ENCODE results near the gene KYAT1. TPM values are rescaled to one million over a fixed set of nuclear protein-coding genes. Genes with fewer than 3 reads are reported as not detected.
"Not testable (repeated sequence)": the region's sequence is repeated elsewhere in the genome, so short reads cannot be mapped to it uniquely, and the experiment has no call there.

The KYAT1 gene
- total RNA-seq, 1 donor from 2014 or later: 18.9 TPM

GRCh38 chr9:128851779-128852600 is 29.8 kb downstream of the KYAT1 start:
- H3K4me3 ChIP-seq (ENCODE audit: low read depth, low read length); DNase-seq (ENCODE audit: low read depth): not testable (repeated sequence)
- TF ChIP-seq CTCF (conservative IDR thresholded peaks at IDR 0.05; ENCODE audit: low read depth, low read length): peak; percentile 56

- DNase-seq (ENCODE audit: low read depth); H3K4me3 ChIP-seq (ENCODE audit: low read depth, low read length): not testable (repeated sequence)
These were observed 30.7 kb downstream of the KYAT1 start for GRCh38 chr9:128851024-128851423.

GRCh38 chr9:128847803-128848202 is 33.9 kb downstream of the KYAT1 start:
- TF ChIP-seq CTCF (conservative IDR thresholded peaks at IDR 0.05; ENCODE audit: low read depth, low read length): no peak
- no peak for DNase-seq (ENCODE audit: low read depth)
- no peak overlapping the region for H3K4me3 ChIP-seq (ENCODE audit: low read depth, low read length)

- DNase-seq (ENCODE audit: low read depth): no peak
- H3K4me3 ChIP-seq (ENCODE audit: low read depth, low read length): no peak overlapping the region
- TF ChIP-seq CTCF (conservative IDR thresholded peaks at IDR 0.05; ENCODE audit: low read depth, low read length): no peak
These were observed 35.1 kb downstream of the KYAT1 start for GRCh38 chr9:128846680-128847030.

GRCh38 chr9:128845186-128845931 is 36.4 kb downstream of the KYAT1 start:
- TF ChIP-seq CTCF (conservative IDR thresholded peaks at IDR 0.05; ENCODE audit: low read depth, low read length): peak; percentile 23
- DNase-seq (ENCODE audit: low read depth): no peak
- no peak overlapping the region for H3K4me3 ChIP-seq (ENCODE audit: low read depth, low read length)

GRCh38 chr9:128843171-128843570 is 38.6 kb downstream of the KYAT1 start:
- H3K4me3 ChIP-seq (ENCODE audit: low read depth, low read length); DNase-seq (ENCODE audit: low read depth): not testable (repeated sequence)

- DNase-seq (ENCODE audit: low read depth): no peak
- no peak for TF ChIP-seq CTCF (conservative IDR thresholded peaks at IDR 0.05; ENCODE audit: low read depth, low read length)
- no peak overlapping the region for H3K4me3 ChIP-seq (ENCODE audit: low read depth, low read length)
These were observed 39.9 kb downstream of the KYAT1 start for GRCh38 chr9:128841694-128842492.
